ENCODE results near the gene TRPM3. TPM values are rescaled to one million over a fixed set of nuclear protein-coding genes. Genes with fewer than 3 reads are reported as not detected.

The TRPM3 gene
- total and polyA plus RNA-seq, 4 experiments from 2014 or later: not detected

GRCh38 chr9:71120501-71121247, 747 bp downstream of the TRPM3 start:
- Histone ChIP-seq H3K4me3 (ENCODE audit: low read length in 2 of 2) (no peak overlapping the region), H3K4me1 (ENCODE audit: insufficient read depth, low read length) (peaks cover 4% of the 10 kb centered on the region), H3K9me3 (ENCODE audit: control insufficient read depth in 1 of 2, low read length in 2 of 2) (no peaks in the 10 kb centered on the region), H3K36me3 (ENCODE audit: insufficient read depth, low read length) (no peaks in the 10 kb centered on the region), H3K27ac (ENCODE audit: low read depth, low read length) (no peak overlapping the region), H3K27me3 (ENCODE audit: insufficient read depth, low read length) (no peaks in the 10 kb centered on the region)
- CTCF ChIA-PET (ENCODE audit: partially characterized antibody): no interaction called here
- POLR2A ChIA-PET (ENCODE audit: partially characterized antibody): no interaction called here
- intact Hi-C loops (cut with micrococcal nuclease): no loop called here
- no peak overlapping the region for H3K27ac Mint-ChIP-seq
- no peak overlapping the region for H3K4me3 Mint-ChIP-seq
- no peaks in the 10 kb centered on the region for H3K9me3 Mint-ChIP-seq
- H3K27me3 Mint-ChIP-seq: peaks cover 4 to 7% of the 10 kb centered on the region in 2 donors
- peaks cover 0 to 2% (median under 1%) of the 10 kb centered on the region in 4 donors for H3K4me1 Mint-ChIP-seq
- DNase-seq: no peak
- no peaks in the 10 kb centered on the region for H3K36me3 Mint-ChIP-seq

GRCh38 chr9:71119746-71120145, 1.7 kb downstream of the TRPM3 start:
- H3K27ac ChIP-seq (ENCODE audit: low read depth, low read length): no peak overlapping the region
- no peaks in the 10 kb centered on the region for H3K27me3 ChIP-seq (ENCODE audit: insufficient read depth, low read length)
- CTCF ChIA-PET (ENCODE audit: partially characterized antibody): no interaction called here
- POLR2A ChIA-PET (ENCODE audit: partially characterized antibody): no interaction called here
- H3K4me3 ChIP-seq (ENCODE audit: low read length in 2 of 2): no peak overlapping the region
- H3K9me3 ChIP-seq (ENCODE audit: control insufficient read depth in 1 of 2, low read length in 2 of 2): no peaks in the 10 kb centered on the region
- peaks cover 4% of the 10 kb centered on the region for H3K4me1 ChIP-seq (ENCODE audit: insufficient read depth, low read length)
- H3K36me3 Mint-ChIP-seq: no peaks in the 10 kb centered on the region
- no peak for DNase-seq
- H3K36me3 ChIP-seq (ENCODE audit: insufficient read depth, low read length): no peaks in the 10 kb centered on the region
- intact Hi-C loops (cut with micrococcal nuclease): no loop called here
- no peaks in the 10 kb centered on the region for H3K9me3 Mint-ChIP-seq
- H3K27ac Mint-ChIP-seq: no peak overlapping the region
- peaks cover 4 to 7% of the 10 kb centered on the region in 2 donors for H3K27me3 Mint-ChIP-seq
- H3K4me1 Mint-ChIP-seq: peaks cover 0 to 2% (median under 1%) of the 10 kb centered on the region in 4 donors
- no peak overlapping the region for H3K4me3 Mint-ChIP-seq

GRCh38 chr9:71118324-71118723, 3.1 kb downstream of the TRPM3 start:
- Histone ChIP-seq H3K27me3 (ENCODE audit: insufficient read depth, low read length) (no peaks in the 10 kb centered on the region), H3K36me3 (ENCODE audit: insufficient read depth, low read length) (no peaks in the 10 kb centered on the region), H3K27ac (ENCODE audit: low read depth, low read length) (no peak overlapping the region), H3K4me3 (ENCODE audit: low read length in 2 of 2) (no peak overlapping the region), H3K4me1 (ENCODE audit: insufficient read depth, low read length) (peaks cover 4% of the 10 kb centered on the region), H3K9me3 (ENCODE audit: control insufficient read depth in 1 of 2, low read length in 2 of 2) (no peaks in the 10 kb centered on the region)
- ChIA-PET POLR2A (ENCODE audit: partially characterized antibody) (no interaction called here), CTCF (ENCODE audit: partially characterized antibody) (no interaction called here)
- no peak overlapping the region for H3K4me3 Mint-ChIP-seq
- intact Hi-C loops (cut with micrococcal nuclease): no loop called here
- no peak overlapping the region for H3K27ac Mint-ChIP-seq
- peaks cover 0 to 2% (median under 1%) of the 10 kb centered on the region in 4 donors for H3K4me1 Mint-ChIP-seq
- no peak for DNase-seq
- H3K9me3 Mint-ChIP-seq: peaks cover 0 to 3% (median 0%) of the 10 kb centered on the region in 8 donors
- peaks cover 4 to 7% of the 10 kb centered on the region in 2 donors for H3K27me3 Mint-ChIP-seq
- no peaks in the 10 kb centered on the region for H3K36me3 Mint-ChIP-seq

GRCh38 chr9:71115448-71115975, 5.9 kb downstream of the TRPM3 start:
- Histone ChIP-seq H3K27me3 (ENCODE audit: insufficient read depth, low read length) (no peaks in the 10 kb centered on the region), H3K27ac (ENCODE audit: low read depth, low read length) (no peak overlapping the region), H3K4me1 (ENCODE audit: insufficient read depth, low read length) (no peaks in the 10 kb centered on the region), H3K4me3 (ENCODE audit: low read length in 2 of 2) (no peak overlapping the region), H3K9me3 (ENCODE audit: control insufficient read depth in 1 of 2, low read length in 2 of 2) (no peaks in the 10 kb centered on the region), H3K36me3 (ENCODE audit: insufficient read depth, low read length) (no peaks in the 10 kb centered on the region)
- DNase-seq: no peak
- peaks cover 0 to 5% (median 0%) of the 10 kb centered on the region in 8 donors for H3K9me3 Mint-ChIP-seq
- ChIA-PET CTCF (ENCODE audit: partially characterized antibody) (no interaction called here), POLR2A (ENCODE audit: partially characterized antibody) (no interaction called here)
- no peaks in the 10 kb centered on the region for H3K36me3 Mint-ChIP-seq
- intact Hi-C loops (cut with micrococcal nuclease): no loop called here
- peaks cover 3 to 4% of the 10 kb centered on the region in 2 donors for H3K27me3 Mint-ChIP-seq
- H3K4me3 Mint-ChIP-seq: no peak overlapping the region
- H3K4me1 Mint-ChIP-seq: no peaks in the 10 kb centered on the region
- no peak overlapping the region for H3K27ac Mint-ChIP-seq

- Mint-ChIP-seq H3K4me1 (no peaks in the 10 kb centered on the region), H3K9me3 (peaks cover 0 to 5% (median 0%) of the 10 kb centered on the region in 8 donors), H3K27ac (no peak overlapping the region), H3K27me3 (no peaks in the 10 kb centered on the region), H3K36me3 (no peaks in the 10 kb centered on the region), H3K4me3 (no peak overlapping the region)
- Histone ChIP-seq H3K4me1 (ENCODE audit: insufficient read depth, low read length) (no peaks in the 10 kb centered on the region), H3K9me3 (ENCODE audit: control insufficient read depth in 1 of 2, low read length in 2 of 2) (no peaks in the 10 kb centered on the region), H3K4me3 (ENCODE audit: low read length in 2 of 2) (no peak overlapping the region), H3K27ac (ENCODE audit: low read depth, low read length) (no peak overlapping the region), H3K27me3 (ENCODE audit: insufficient read depth, low read length) (no peaks in the 10 kb centered on the region), H3K36me3 (ENCODE audit: insufficient read depth, low read length) (no peaks in the 10 kb centered on the region)
- ChIA-PET CTCF (ENCODE audit: partially characterized antibody) (no interaction called here), POLR2A (ENCODE audit: partially characterized antibody) (no interaction called here)
- no peak for DNase-seq
- intact Hi-C loops (cut with micrococcal nuclease): no loop called here
Measured at GRCh38 chr9:71112866-71113265, 8.6 kb downstream of the TRPM3 start.

GRCh38 chr9:71108937-71109336, 12.5 kb downstream of the TRPM3 start:
- peaks cover 0 to 7% (median 4%) of the 10 kb centered on the region in 8 donors for H3K9me3 Mint-ChIP-seq
- H3K9me3 ChIP-seq (ENCODE audit: control insufficient read depth in 1 of 2, low read length in 2 of 2): no peaks in the 10 kb centered on the region
- H3K4me1 ChIP-seq (ENCODE audit: insufficient read depth, low read length): no peaks in the 10 kb centered on the region
- H3K36me3 ChIP-seq (ENCODE audit: insufficient read depth, low read length): no peaks in the 10 kb centered on the region
- H3K27ac ChIP-seq (ENCODE audit: low read depth, low read length): no peak overlapping the region
- CTCF ChIA-PET (ENCODE audit: partially characterized antibody): no interaction called here
- H3K27me3 Mint-ChIP-seq: no peaks in the 10 kb centered on the region
- H3K27ac Mint-ChIP-seq: no peak overlapping the region
- no peak overlapping the region for H3K4me3 ChIP-seq (ENCODE audit: low read length in 2 of 2)
- H3K27me3 ChIP-seq (ENCODE audit: insufficient read depth, low read length): no peaks in the 10 kb centered on the region
- H3K4me1 Mint-ChIP-seq: no peaks in the 10 kb centered on the region
- POLR2A ChIA-PET (ENCODE audit: partially characterized antibody): no interaction called here
- H3K4me3 Mint-ChIP-seq: no peak overlapping the region
- no peaks in the 10 kb centered on the region for H3K36me3 Mint-ChIP-seq
- no peak for DNase-seq
- intact Hi-C loops (cut with micrococcal nuclease): no loop called here

GRCh38 chr9:71106992-71107391, 14.4 kb downstream of the TRPM3 start:
- Mint-ChIP-seq H3K27me3 (no peaks in the 10 kb centered on the region), H3K27ac (no peak overlapping the region), H3K4me3 (no peak overlapping the region), H3K4me1 (no peaks in the 10 kb centered on the region), H3K9me3 (peaks cover 0 to 7% (median 3%) of the 10 kb centered on the region in 8 donors), H3K36me3 (no peaks in the 10 kb centered on the region)
- ChIA-PET CTCF (ENCODE audit: partially characterized antibody) (no interaction called here), POLR2A (ENCODE audit: partially characterized antibody) (no interaction called here)
- no peak overlapping the region for H3K27ac ChIP-seq (ENCODE audit: low read depth, low read length)
- no peaks in the 10 kb centered on the region for H3K4me1 ChIP-seq (ENCODE audit: insufficient read depth, low read length)
- no peaks in the 10 kb centered on the region for H3K9me3 ChIP-seq (ENCODE audit: control insufficient read depth in 1 of 2, low read length in 2 of 2)
- intact Hi-C loops (cut with micrococcal nuclease): no loop called here
- no peaks in the 10 kb centered on the region for H3K36me3 ChIP-seq (ENCODE audit: insufficient read depth, low read length)
- H3K27me3 ChIP-seq (ENCODE audit: insufficient read depth, low read length): no peaks in the 10 kb centered on the region
- no peak for DNase-seq
- H3K4me3 ChIP-seq (ENCODE audit: low read length in 2 of 2): no peak overlapping the region
